Transverse colon (tissue), 4 donors: ENCODE data around the gene PRKG1.

ENCODE experiments used
- EP300 ChIP-seq: sonication (generic); formaldehyde crosslinking; IDR thresholded peaks from one replicate; pipeline ENCODE4 v1.6.1; 2017; ENCODE audit warnings: antibody characterized with exemption, low read depth
- POLR2A ChIP-seq: fragments of 450-650 bp; IDR thresholded peaks from one replicate; pipeline ENCODE4 v1.6.1; 2016; ENCODE audit warnings: antibody characterized with exemption, mild to moderate bottlenecking, moderate library complexity
- POLR2AphosphoS5 ChIP-seq, 3 donors: sonication (generic); formaldehyde crosslinking; IDR thresholded peaks; one replicate each; pipeline ENCODE4 v1.6.1; 2016; ENCODE audit warnings: antibody characterized with exemption in 3 of 3
- TF ChIP-seq, protein P1 (sequence below), 5 experiments: fragments of 200-600 bp in 3 of 5; fragments of 450-650 bp in 2 of 5; sonication (generic) in 3 of 5; IDR thresholded peaks; 1 replicate in 2 of 5; 2 replicates in 3 of 5; pipeline ENCODE4 v1.5.1; 2016 to 2017; ENCODE audit warnings: antibody characterized with exemption in 5 of 5, inconsistent platforms in 3 of 5, mild to moderate bottlenecking in 2 of 5, moderate library complexity in 1 of 5

DNA sequence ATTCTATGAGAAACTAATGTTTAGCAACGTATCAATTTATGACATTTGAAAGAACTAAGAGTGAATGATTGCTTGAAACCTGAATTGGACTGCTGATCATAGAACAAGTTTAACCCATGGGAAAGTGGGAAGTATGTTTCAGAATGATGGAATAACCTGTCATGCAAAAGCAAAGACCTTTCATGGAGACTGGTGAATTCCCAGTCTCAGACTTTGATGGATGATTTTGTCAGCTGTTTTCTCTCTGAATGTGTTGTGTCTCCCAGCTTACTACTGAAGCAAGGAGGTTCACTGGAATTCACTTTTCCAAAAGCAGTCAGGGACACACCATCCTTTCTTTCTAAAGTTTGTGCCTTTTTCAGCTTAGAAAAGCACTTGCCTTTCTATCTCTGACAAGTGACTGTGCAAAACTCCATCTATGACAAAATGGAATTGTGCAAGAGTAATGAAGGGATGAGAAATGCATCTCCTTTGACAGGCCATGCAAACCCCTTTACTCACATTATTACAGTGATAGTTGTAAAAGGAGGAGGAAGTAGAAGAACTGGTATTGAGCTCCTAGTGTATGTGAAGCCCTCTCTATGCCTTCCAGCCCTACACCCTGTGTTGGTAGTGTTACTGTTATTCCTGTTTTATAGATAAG, 176.1 kb downstream of the PRKG1 start:
- TF ChIP-seq, protein P1, sequence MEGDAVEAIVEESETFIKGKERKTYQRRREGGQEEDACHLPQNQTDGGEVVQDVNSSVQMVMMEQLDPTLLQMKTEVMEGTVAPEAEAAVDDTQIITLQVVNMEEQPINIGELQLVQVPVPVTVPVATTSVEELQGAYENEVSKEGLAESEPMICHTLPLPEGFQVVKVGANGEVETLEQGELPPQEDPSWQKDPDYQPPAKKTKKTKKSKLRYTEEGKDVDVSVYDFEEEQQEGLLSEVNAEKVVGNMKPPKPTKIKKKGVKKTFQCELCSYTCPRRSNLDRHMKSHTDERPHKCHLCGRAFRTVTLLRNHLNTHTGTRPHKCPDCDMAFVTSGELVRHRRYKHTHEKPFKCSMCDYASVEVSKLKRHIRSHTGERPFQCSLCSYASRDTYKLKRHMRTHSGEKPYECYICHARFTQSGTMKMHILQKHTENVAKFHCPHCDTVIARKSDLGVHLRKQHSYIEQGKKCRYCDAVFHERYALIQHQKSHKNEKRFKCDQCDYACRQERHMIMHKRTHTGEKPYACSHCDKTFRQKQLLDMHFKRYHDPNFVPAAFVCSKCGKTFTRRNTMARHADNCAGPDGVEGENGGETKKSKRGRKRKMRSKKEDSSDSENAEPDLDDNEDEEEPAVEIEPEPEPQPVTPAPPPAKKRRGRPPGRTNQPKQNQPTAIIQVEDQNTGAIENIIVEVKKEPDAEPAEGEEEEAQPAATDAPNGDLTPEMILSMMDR (IDR thresholded peaks at IDR 0.05): no peak
- TF ChIP-seq POLR2AphosphoS5 (IDR thresholded peaks at IDR 0.05) (no peak), POLR2A (no peak), EP300 (no peak)
